Hair follicular keratinocyte (primary cell): ENCODE measurements around the gene DDX5. TPM values are rescaled to one million over a fixed set of nuclear protein-coding genes. Genes with fewer than 3 reads are reported as not detected.

Source experiments
- total RNA-seq: library from RNA; depleted of rRNA; stranded (reverse); fragments of >200 nt; gene quantifications from 2 replicates; pipeline ENCODE4 v1.2.3, GENCODE V29; 2015

The DDX5 gene
- total RNA-seq, result 267 and 428 TPM in 2 replicates

GRCh38 chr17:64506201-64506575 lies at the start of gene DDX5:
Gene DDX5 (minus strand): TSS chr17:64506289. CDS start chr17:64506119, 170 bp downstream.

GRCh38 chr17:64506576-64507412 lies 705 bp upstream of the DDX5 start, which contains the start of gene CEP95:
Gene CEP95 (plus strand): TSS chr17:64506977. CDS start chr17:64507098, 121 bp downstream.

GRCh38 chr17:64496786-64497564 lies 9.1 kb downstream of the DDX5 start, which contains the start of gene POLG2:
Gene POLG2 (minus strand): TSS chr17:64497054. CDS start chr17:64496968, 86 bp downstream.

GRCh38 chr17:64448665-64449512 lies 57.2 kb downstream of the DDX5 start, which contains the start of gene MILR1:
Gene MILR1 (plus strand): TSS chr17:64449115. CDS start chr17:64449169, 54 bp downstream.

Other genes with a start within 250 kb of the DDX5 start
- gene TEX2, start 243.0 kb downstream of the DDX5 start, total RNA-seq, result 31.6 and 33.7 TPM in 2 replicates
- gene PECAM1, start 115.4 kb downstream of the DDX5 start, total RNA-seq, result not detected in 2 replicates
- 2.4 TPM in 1 of 2 replicates, not detected in the other for gene MILR1, start 57.2 kb downstream of the DDX5 start, total RNA-seq
- gene POLG2, start 9.2 kb downstream of the DDX5 start, total RNA-seq, result 5.2 and 5.8 TPM in 2 replicates
- gene CEP95, start 688 bp upstream of the DDX5 start, total RNA-seq, result 12.2 and 17.2 TPM in 2 replicates
- 70.0 and 101 TPM in 2 replicates for gene SMURF2, start 156.0 kb upstream of the DDX5 start, total RNA-seq